Cardiac septum (tissue), 1 donor: ENCODE measurements around the gene SAMMSON. TPM values are rescaled to one million over a fixed set of nuclear protein-coding genes. Genes with fewer than 3 reads are reported as not detected.

Experiments
- DNase-seq: peaks from one replicate; pipeline ENCODE4 v3.0.0-alpha.2; 2020; ENCODE audit warnings: low spot score
- intact Hi-C: fragments of 100-400 bp; cut with DNase I; formaldehyde crosslinking; loops from one replicate; pipeline ENCODE4 v1.14.0; 2022
- long read RNA-seq: library from polyadenylated mRNA; unstranded; transcript quantifications from one replicate; pipeline ENCODE4 v2.0.0, GENCODE V29; 2021
- total RNA-seq: library from RNA; stranded (reverse); fragmentation: NEBNext Ultra II Directional; extraction: Animal tissue kit (Norgen Biotek cat#: 25700); gene quantifications from one replicate; pipeline ENCODE4 v1.2.1, GENCODE V29; 2021
- donor health status: DM: no; HTN: no; CAD: no.

SAMMSON gene
- total RNA-seq = 0.27 TPM
- long read RNA-seq = 0 reads

- intact Hi-C loops = no loop called here
- DNase-seq = no peak
Measured at GRCh38 chr3:69999140-70000027, at the start of gene SAMMSON. Gene SAMMSON, plus strand, starts transcription at chr3:69999733.

- DNase-seq = no peak
- intact Hi-C loops = no loop called here
Measured at GRCh38 chr3:69951616-69952015, 47.9 kb upstream of the SAMMSON start.

GRCh38 chr3:69959581-69959980 is 40.0 kb upstream of the SAMMSON start:
- DNase-seq = no peak
- intact Hi-C loops = no loop called here

- intact Hi-C loops = no loop called here
- no peak for DNase-seq
Measured at GRCh38 chr3:69961706-69962439, 37.7 kb upstream of the SAMMSON start.

- intact Hi-C loops = no loop called here
- no peak for DNase-seq
Measured at GRCh38 chr3:69963643-69964042, 35.9 kb upstream of the SAMMSON start.

GRCh38 chr3:69967156-69967555 is 32.4 kb upstream of the SAMMSON start:
- intact Hi-C loops = no loop called here
- no peak for DNase-seq

- no peak for DNase-seq
- intact Hi-C loops = no loop called here
Measured at GRCh38 chr3:69970827-69971226, 28.7 kb upstream of the SAMMSON start.

GRCh38 chr3:69972672-69973071 is 26.9 kb upstream of the SAMMSON start:
- no peak for DNase-seq
- intact Hi-C loops = no loop called here

GRCh38 chr3:69976021-69976420 is 23.5 kb upstream of the SAMMSON start:
- DNase-seq = no peak
- intact Hi-C loops = no loop called here

- intact Hi-C loops = no loop called here
- no peak for DNase-seq
Measured at GRCh38 chr3:69983546-69984265, 15.8 kb upstream of the SAMMSON start.

GRCh38 chr3:69985266-69985665 is 14.3 kb upstream of the SAMMSON start:
- intact Hi-C loops = no loop called here

GRCh38 chr3:69986419-69986818 is 13.1 kb upstream of the SAMMSON start:
- DNase-seq = no peak
- intact Hi-C loops = no loop called here

More at GRCh38 chr3:69985266-69985665, 14.3 kb upstream of the SAMMSON start:
- no peak for DNase-seq

GRCh38 chr3:69987833-69988232 is 11.7 kb upstream of the SAMMSON start:
- no peak for DNase-seq
- intact Hi-C loops = no loop called here

GRCh38 chr3:69993757-69994156 is 5.8 kb upstream of the SAMMSON start:
- intact Hi-C loops = no loop called here
- DNase-seq = no peak

GRCh38 chr3:69994919-69995318 is 4.6 kb upstream of the SAMMSON start:
- DNase-seq = no peak
- intact Hi-C loops = no loop called here

GRCh38 chr3:69997631-69998307 is 1.8 kb upstream of the SAMMSON start:
- intact Hi-C loops = no loop called here
- DNase-seq = no peak

GRCh38 chr3:69998759-69999139 is 784 bp upstream of the SAMMSON start:
- intact Hi-C loops = no loop called here

GRCh38 chr3:70000028-70000410 is 486 bp downstream of the SAMMSON start:
- intact Hi-C loops = no loop called here
- DNase-seq = no peak

More at GRCh38 chr3:69998759-69999139, 784 bp upstream of the SAMMSON start:
- DNase-seq = no peak

GRCh38 chr3:70000563-70001081 is 1.1 kb downstream of the SAMMSON start:
- intact Hi-C loops = no loop called here
- DNase-seq = no peak
